CD4-positive, alpha-beta T cell (primary cell): ENCODE results near the gene DDI2. TPM values are rescaled to one million over a fixed set of nuclear protein-coding genes. Genes with fewer than 3 reads are reported as not detected.

Source experiments
- ATAC-seq: fragments of 200-7000 bp; cut with Tn5 transposase; one replicate; pipeline ENCODE4 v1.10.0; 2022; ENCODE audit warnings: mild to moderate bottlenecking; ENCODE audit not compliant: poor library complexity
- CTCF ChIA-PET: fragments of 350-600 bp; sonication (Branson Sonifier 250); formaldehyde crosslinking; loops from one replicate; lab custom pipeline; 2021; ENCODE audit warnings: antibody characterized with exemption, inconsistent platforms; lab: Charles Lee
- POLR2A ChIA-PET: fragments of 350-600 bp; sonication (Branson Sonifier 250); formaldehyde crosslinking; loops from one replicate; lab custom pipeline; 2021; ENCODE audit warnings: antibody characterized with exemption, inconsistent platforms; lab: Charles Lee
- DNase-seq, 14 experiments: peaks; one replicate each; pipeline ENCODE4 v3.0.0-alpha.2; 2013 to 2020; ENCODE audit warnings: mixed read lengths in 2 of 14
- H3K27ac ChIP-seq, 2 donors: one replicate each; pipeline versions ENCODE4 v1.5.1 to v1.7.0; 2013; ENCODE audit warnings: low read length in 2 of 2, low read depth in 1 of 2, mild to moderate bottlenecking in 1 of 2
- H3K27me3 ChIP-seq, 2 experiments: 1 replicate in 1 of 2; 2 replicates in 1 of 2; pipeline versions ENCODE4 v1.6.1 to v1.7.0; 2013; ENCODE audit warnings: low read length in 2 of 2, control low read depth in 1 of 2, mild to moderate bottlenecking in 1 of 2, moderate library complexity in 1 of 2; ENCODE audit not compliant: insufficient read depth in 2 of 2, control insufficient read depth in 1 of 2
- H3K36me3 ChIP-seq: one replicate; pipeline ENCODE4 v1.6.1; 2013; ENCODE audit warnings: low read length, control low read depth; ENCODE audit not compliant: insufficient read depth
- H3K4me1 ChIP-seq: one replicate; pipeline ENCODE4 v1.6.1; 2013; ENCODE audit warnings: low read length, control low read depth; ENCODE audit not compliant: insufficient read depth
- H3K4me3 ChIP-seq: one replicate; pipeline ENCODE4 v1.5.1; 2013; ENCODE audit warnings: mild to moderate bottlenecking, low read length, moderate library complexity
- H3K9me3 ChIP-seq, 2 experiments: 1 replicate in 1 of 2; 2 replicates in 1 of 2; pipeline versions ENCODE4 v1.6.1 to v1.7.0; 2013; ENCODE audit warnings: low read length in 2 of 2, mild to moderate bottlenecking in 2 of 2, control low read depth in 1 of 2, moderate library complexity in 1 of 2; ENCODE audit not compliant: control insufficient read depth in 1 of 2, insufficient read depth in 1 of 2
- H3K27ac Mint-ChIP-seq: one replicate; pipeline ENCODE4 v1.8.0; 2020; ENCODE audit warnings: mixed read lengths
- H3K27me3 Mint-ChIP-seq: one replicate; pipeline ENCODE4 v1.8.0; 2021; ENCODE audit warnings: mixed read lengths
- H3K36me3 Mint-ChIP-seq: one replicate; pipeline ENCODE4 v1.8.0; 2021; ENCODE audit warnings: low read depth, mixed read lengths
- H3K4me1 Mint-ChIP-seq: one replicate; pipeline ENCODE4 v1.8.0; 2021; ENCODE audit warnings: low read depth, mixed read lengths
- H3K4me3 Mint-ChIP-seq: one replicate; pipeline ENCODE4 v1.8.0; 2020; ENCODE audit warnings: mild to moderate bottlenecking, mixed read lengths
- H3K9me3 Mint-ChIP-seq: one replicate; pipeline ENCODE4 v1.8.0; 2020; ENCODE audit warnings: mixed read lengths
- intact Hi-C, 2 experiments: fragments of 100-400 bp; cut with DNase I in 1 of 2; cut with micrococcal nuclease in 1 of 2; formaldehyde crosslinking; loops; one replicate each; pipeline versions ENCODE4 v1.15.1 to v1.9.0; 2023 to 2025; cut with DNase I, micrococcal nuclease
- polyA plus RNA-seq, 2 donors: library from polyadenylated mRNA; unstranded; fragments of 120-200 nt; gene quantifications; one replicate each; pipeline ENCODE4 v1.2.1, GENCODE V29; 2013
- total RNA-seq, 174 experiments: library from RNA in 2 of 174; stranded (reverse) in 2 of 174; gene quantifications; one replicate each; pipeline ENCODE4 v1.2.3 and lab custom pipeline; 2021 to 2026
- TF ChIP-seq, protein P1 (sequence below): fragments of 200-600 bp; IDR thresholded peaks from one replicate; pipeline ENCODE4 v1.8.0; 2022; ENCODE audit warnings: antibody characterized with exemption, mild to moderate bottlenecking

The DDI2 gene
- 10 to 100 TPM; 24.2 to 29.9 TPM for total RNA-seq
- 16.8 TPM for polyA plus RNA-seq (2013, experiment 1 of 2)
- 18.6 TPM for polyA plus RNA-seq (2013, experiment 2 of 2)
- total RNA-seq (lab: John Stamatoyannopoulos, UW) = 27.2 to 333 (median 91.3) reads per million in 172 experiments

DNA sequence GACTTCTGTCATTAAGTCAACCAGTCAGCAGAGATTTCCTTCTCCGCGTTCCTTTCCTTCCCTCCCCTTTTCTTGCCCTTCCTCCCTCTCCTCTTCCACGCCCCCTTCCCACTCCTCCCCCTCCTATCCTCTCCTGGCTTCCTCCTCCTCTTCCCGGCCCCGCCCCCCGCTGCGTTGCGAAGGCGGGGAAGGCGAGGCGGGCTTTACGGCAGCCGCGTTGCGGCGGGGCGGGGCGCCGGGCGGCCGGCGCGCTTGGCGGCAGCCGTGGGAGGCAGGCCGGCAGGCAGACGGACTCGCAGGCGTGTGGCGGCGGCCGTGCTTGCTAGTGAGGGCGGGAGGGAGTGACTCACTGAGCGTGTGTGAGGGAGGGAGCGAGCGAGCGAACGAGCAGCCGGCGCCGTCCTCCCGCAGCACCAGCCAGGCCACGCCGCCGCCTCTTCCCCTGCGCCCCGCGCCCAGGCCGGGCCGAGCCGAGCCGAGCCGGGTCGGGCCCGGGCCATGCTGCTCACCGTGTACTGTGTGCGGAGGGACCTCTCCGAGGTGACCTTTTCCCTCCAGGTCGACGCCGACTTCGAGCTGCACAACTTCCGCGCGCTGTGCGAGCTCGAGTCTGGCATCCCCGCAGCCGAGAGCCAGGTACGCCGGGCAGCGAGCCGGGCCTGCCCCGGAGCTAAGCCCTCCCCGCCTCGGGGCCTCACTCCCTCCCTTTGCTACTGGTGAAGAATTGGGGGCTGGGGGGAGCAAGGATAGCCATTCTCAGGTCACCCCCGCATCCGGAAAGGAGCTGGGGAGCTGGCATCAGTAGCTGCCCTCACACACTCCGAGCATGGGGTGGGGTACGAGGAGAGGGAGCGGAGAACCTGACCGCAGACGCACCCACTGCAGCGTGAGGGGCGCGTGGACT lies at the start of gene DDI2:
DDI2 (plus strand) TSS at position 286 of the 904 bp plus-strand sequence; CDS start at position 499, 213 bp downstream.
- peak within 1 kb of the TSS; percentile 97 for H3K4me3 Mint-ChIP-seq
- intact Hi-C loops = loop anchor here (1.0 to 10.0 kb wide), 8 partner anchors 14 to 597 kb away; partner anchors contain the start of genes DNAJC16 (in 2 of the 2), ARHGEF19 (in 1 of the 2), PLEKHM2 (in 1 of the 2) and ZBTB17 (in 1 of the 2)

DNA sequence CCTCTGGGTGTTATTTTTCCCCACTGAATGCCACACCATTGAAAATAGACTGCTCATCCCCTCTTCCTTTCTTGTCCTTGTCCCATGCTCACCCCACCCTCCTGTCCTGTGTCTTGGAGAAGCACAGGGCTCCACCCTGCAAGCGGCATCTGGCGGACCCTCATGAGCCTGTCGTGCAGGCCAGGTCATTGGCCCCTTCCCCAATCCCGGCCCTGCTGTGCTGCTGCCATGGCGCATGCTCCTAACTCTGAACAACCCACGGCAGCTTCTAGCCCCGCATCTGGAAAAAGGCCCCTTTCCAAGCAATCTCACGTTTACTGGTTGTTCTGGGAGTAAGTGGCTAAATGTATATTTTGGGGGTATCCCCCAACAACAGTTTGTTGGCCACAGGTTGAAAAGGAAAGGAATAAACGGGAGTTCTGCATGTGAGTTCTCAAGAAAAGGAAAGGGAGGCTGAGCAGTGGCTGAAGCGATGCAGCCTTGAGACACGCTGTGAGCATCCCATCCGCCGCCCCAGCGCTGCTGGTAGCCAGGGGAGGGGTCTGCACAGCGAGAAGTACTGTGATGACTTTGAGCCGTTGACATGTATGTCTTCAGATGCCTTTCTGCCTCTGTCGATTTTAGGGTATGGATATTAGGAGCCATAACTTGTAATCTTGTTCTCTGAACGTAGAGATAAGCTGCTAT lies 48.7 kb upstream of the DDI2 start:
- intact Hi-C loops = no loop called here
- ChIA-PET POLR2A (interaction anchor here (1.2 to 1.8 kb wide), 2 partner anchors 9 to 16 kb away, joined by 3 to 5 read pairs; partner anchors contain the start of gene AGMAT), CTCF (no interaction called here)
- TF ChIP-seq, protein P1, sequence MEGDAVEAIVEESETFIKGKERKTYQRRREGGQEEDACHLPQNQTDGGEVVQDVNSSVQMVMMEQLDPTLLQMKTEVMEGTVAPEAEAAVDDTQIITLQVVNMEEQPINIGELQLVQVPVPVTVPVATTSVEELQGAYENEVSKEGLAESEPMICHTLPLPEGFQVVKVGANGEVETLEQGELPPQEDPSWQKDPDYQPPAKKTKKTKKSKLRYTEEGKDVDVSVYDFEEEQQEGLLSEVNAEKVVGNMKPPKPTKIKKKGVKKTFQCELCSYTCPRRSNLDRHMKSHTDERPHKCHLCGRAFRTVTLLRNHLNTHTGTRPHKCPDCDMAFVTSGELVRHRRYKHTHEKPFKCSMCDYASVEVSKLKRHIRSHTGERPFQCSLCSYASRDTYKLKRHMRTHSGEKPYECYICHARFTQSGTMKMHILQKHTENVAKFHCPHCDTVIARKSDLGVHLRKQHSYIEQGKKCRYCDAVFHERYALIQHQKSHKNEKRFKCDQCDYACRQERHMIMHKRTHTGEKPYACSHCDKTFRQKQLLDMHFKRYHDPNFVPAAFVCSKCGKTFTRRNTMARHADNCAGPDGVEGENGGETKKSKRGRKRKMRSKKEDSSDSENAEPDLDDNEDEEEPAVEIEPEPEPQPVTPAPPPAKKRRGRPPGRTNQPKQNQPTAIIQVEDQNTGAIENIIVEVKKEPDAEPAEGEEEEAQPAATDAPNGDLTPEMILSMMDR = no peak
- Histone ChIP-seq H3K27ac (no peak overlapping the region), H3K27me3 (no peaks in the 10 kb centered on the region), H3K9me3 (no peaks in the 10 kb centered on the region), H3K4me1 (no peaks in the 10 kb centered on the region), H3K4me3 (no peak overlapping the region), H3K36me3 (peaks cover 74% of the 10 kb centered on the region)
- Mint-ChIP-seq H3K4me3 (no peak overlapping the region), H3K4me1 (peaks cover 11% of the 10 kb centered on the region), H3K9me3 (no peaks in the 10 kb centered on the region), H3K36me3 (peaks cover 80% of the 10 kb centered on the region), H3K27ac (peak overlapping the region; percentile 17), H3K27me3 (no peaks in the 10 kb centered on the region)
- no peak for ATAC-seq
- no peak for DNase-seq

More for the DNA sequence above, at the start of gene DDI2:
- no peaks in the 10 kb centered on the region for H3K9me3 ChIP-seq
- H3K27ac ChIP-seq = peak within 1 kb of the TSS; percentile 80 to 91
- POLR2A ChIA-PET = interaction anchor here (0.8 to 3.3 kb wide), 5 partner anchors 38 to 90 kb away, joined by 3 to 33 read pairs (median 4); no protein-coding TSS in a partner anchor
- H3K4me1 ChIP-seq = peaks cover 46% of the 10 kb centered on the region
- peaks cover 52% of the 10 kb centered on the region for H3K4me1 Mint-ChIP-seq
- TF ChIP-seq, protein P1 = no peak
- peaks cover 6% of the 10 kb centered on the region for H3K36me3 ChIP-seq
- DNase-seq = peak; percentile 84 to 97 (median 91)
- H3K27ac Mint-ChIP-seq = peak within 1 kb of the TSS; percentile 89
- H3K4me3 ChIP-seq = peak within 1 kb of the TSS; percentile 91
- peak; percentile 90 for ATAC-seq
- CTCF ChIA-PET = interaction anchor here (1.3 to 1.4 kb wide), 2 partner anchors 14 kb away, joined by 5 read pairs; no protein-coding TSS in a partner anchor
- no peaks in the 10 kb centered on the region for H3K27me3 ChIP-seq
- H3K27me3 Mint-ChIP-seq = no peaks in the 10 kb centered on the region
- H3K9me3 Mint-ChIP-seq = no peaks in the 10 kb centered on the region
- peaks cover 7% of the 10 kb centered on the region for H3K36me3 Mint-ChIP-seq

- Mint-ChIP-seq H3K9me3 (no peaks in the 10 kb centered on the region), H3K36me3 (peaks cover 77% of the 10 kb centered on the region), H3K4me1 (peaks cover 11% of the 10 kb centered on the region), H3K27me3 (no peaks in the 10 kb centered on the region), H3K4me3 (no peak overlapping the region), H3K27ac (peak overlapping the region; percentile 35)
- Histone ChIP-seq H3K27me3 (no peaks in the 10 kb centered on the region), H3K36me3 (peaks cover 67% of the 10 kb centered on the region), H3K4me1 (no peaks in the 10 kb centered on the region), H3K4me3 (no peak overlapping the region), H3K9me3 (no peaks in the 10 kb centered on the region), H3K27ac (no peak overlapping the region)
- ChIA-PET CTCF (no interaction called here), POLR2A (interaction anchor here (0.6 to 2.9 kb wide), 3 partner anchors 9 to 87 kb away, joined by 3 to 10 read pairs (median 4); partner anchors contain the start of gene AGMAT)
- no peak for DNase-seq
- TF ChIP-seq, protein P1 = no peak
- intact Hi-C loops = no loop called here
- no peak for ATAC-seq
Measured at GRCh38 chr1:15570861-15571260, 46.4 kb upstream of the DDI2 start.
